Small intestine (tissue), 7 donors: ENCODE data around the gene C9. TPM values are rescaled to one million over a fixed set of nuclear protein-coding genes. Genes with fewer than 3 reads are reported as not detected.

Experiments used
- DNase-seq, 2 donors: peaks; one replicate each; pipeline versions ENCODE4 v3.0.0 to v3.0.0-alpha.2; 2013
- FAIRE-seq: peaks from 2 replicates; lab custom pipeline; 2012; peaks lifted over from hg19 to GRCh38; lab: Jason Lieb, UNC
- H3K27ac ChIP-seq, 3 donors: one replicate each; pipeline ENCODE4 v1.5.1; 2013; ENCODE audit warnings: low read length in 2 of 3, mild to moderate bottlenecking in 2 of 3, control low read depth in 1 of 3, inconsistent platforms in 1 of 3, low read depth in 1 of 3, moderate library complexity in 1 of 3
- H3K27me3 ChIP-seq, 3 donors: one replicate each; pipeline ENCODE4 v1.6.1; 2013; ENCODE audit warnings: low read length in 3 of 3, inconsistent platforms in 1 of 3; ENCODE audit not compliant: control insufficient read depth in 3 of 3, insufficient read depth in 3 of 3
- H3K36me3 ChIP-seq, 3 donors: one replicate each; pipeline ENCODE4 v1.6.1; 2013; ENCODE audit warnings: low read length in 3 of 3, inconsistent platforms in 1 of 3, low read depth in 1 of 3, mild to moderate bottlenecking in 1 of 3, moderate library complexity in 1 of 3; ENCODE audit not compliant: control insufficient read depth in 3 of 3, insufficient read depth in 2 of 3
- H3K4me1 ChIP-seq, 3 donors: one replicate each; pipeline ENCODE4 v1.6.1; 2013; ENCODE audit warnings: low read length in 2 of 3, inconsistent platforms in 1 of 3, low read depth in 1 of 3, mild to moderate bottlenecking in 1 of 3, moderate library complexity in 1 of 3; ENCODE audit not compliant: control insufficient read depth in 3 of 3, insufficient read depth in 2 of 3
- H3K4me3 ChIP-seq, 3 donors: one replicate each; pipeline ENCODE4 v1.5.1; 2013; ENCODE audit warnings: low read length in 3 of 3, control low read depth in 1 of 3, inconsistent platforms in 1 of 3, low read depth in 1 of 3, mild to moderate bottlenecking in 1 of 3, moderate library complexity in 1 of 3
- H3K9me3 ChIP-seq, 2 donors: one replicate each; pipeline ENCODE4 v1.6.1; 2013; ENCODE audit warnings: low read depth in 1 of 2, low read length in 1 of 2; ENCODE audit not compliant: control insufficient read depth in 2 of 2, insufficient read depth in 1 of 2
- WGBS, 3 donors: extraction: QIAGEN DNeasy Blood & Tissue Kit; methylation state at CpG; one replicate each; pipeline ENCODE4 v1.1.7; 2013; 5-methylcytosine and 5-hydroxymethylcytosine counted together
- polyA plus RNA-seq, 4 donors: library from polyadenylated mRNA; stranded (reverse) in 3 of 4; unstranded in 1 of 4; fragments of 200-250 nt in 3 of 4; fragments of 120-200 nt in 1 of 4; gene quantifications; one replicate each; pipeline versions ENCODE4 v1.2.1 to v1.2.3, GENCODE V29; 2013
- donor health status: healthy with polysubstance abuse.
- donor health status: control.
- donor health status: control.
- donor health status: Bipolar disorder and iron deficiency.
- donor health status: healthy.

C9 gene
- polyA plus RNA-seq, 4 donors: 0.06 TPM; not detected in 3

DNA sequence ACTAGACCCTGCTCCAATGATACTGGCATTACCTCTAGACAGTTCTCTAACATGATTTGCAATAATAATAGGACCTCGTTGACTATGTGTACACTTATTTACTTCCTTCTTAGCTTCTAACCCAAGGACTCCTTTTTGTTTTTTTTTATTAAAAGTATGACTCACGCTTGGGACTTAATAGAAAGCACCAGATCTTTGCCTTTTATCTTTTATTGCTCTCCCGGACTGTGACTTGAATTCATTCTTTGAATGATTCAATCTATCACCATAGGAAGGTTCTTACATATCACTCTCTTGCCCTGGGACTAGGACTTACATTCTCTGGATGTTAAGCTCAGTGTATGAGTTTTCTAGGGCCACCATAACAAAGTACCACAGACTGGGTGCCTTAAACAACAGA, 9.0 kb downstream of the C9 start:
- H3K36me3 ChIP-seq: no peaks in the 10 kb centered on the region
- H3K4me3 ChIP-seq: no peak overlapping the region
- no peak overlapping the region for H3K27ac ChIP-seq
- FAIRE-seq (no peak), DNase-seq (no peak)
- H3K9me3 ChIP-seq: peaks cover 0 to 11% of the 10 kb centered on the region in 2 donors
- H3K27me3 ChIP-seq: no peaks in the 10 kb centered on the region
- 6 to 34% (median 14%) methylated on average over 3 of the region's 3 CpGs for WGBS, 3 donors
- H3K4me1 ChIP-seq: no peaks in the 10 kb centered on the region

DNA sequence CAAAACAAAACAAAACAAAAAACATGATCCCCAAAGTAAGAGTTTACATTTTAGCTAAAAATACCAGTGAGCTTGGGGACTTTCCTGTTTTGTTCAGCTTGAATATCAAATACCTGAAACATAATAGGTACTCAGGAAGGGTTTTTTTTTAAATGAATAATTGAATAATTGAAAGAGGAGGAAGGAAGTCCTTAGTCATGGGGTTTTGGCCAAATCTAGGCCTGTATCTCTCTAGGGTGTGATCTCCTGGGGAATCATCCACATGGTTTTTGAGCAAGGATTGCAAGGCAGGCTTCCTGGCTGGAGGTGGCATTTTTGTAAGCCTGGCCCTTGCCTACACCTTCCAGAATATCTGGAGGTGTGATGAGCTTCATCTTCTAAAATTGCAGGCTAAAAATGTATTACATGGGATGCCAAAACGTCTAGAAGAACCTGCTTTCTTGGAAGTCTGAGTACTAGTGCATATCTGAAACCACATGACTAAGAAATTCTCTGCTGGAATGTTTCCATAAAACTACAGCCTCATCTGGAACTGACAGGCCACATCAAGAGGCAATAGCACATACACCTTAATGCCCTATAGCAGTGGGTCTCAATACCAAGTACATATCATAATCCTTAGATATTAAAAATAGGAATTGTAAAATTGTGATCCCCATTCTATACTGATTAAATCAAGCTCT, 10.4 kb downstream of the C9 start:
- no peaks in the 10 kb centered on the region for H3K27me3 ChIP-seq
- no peak for DNase-seq
- no peaks in the 10 kb centered on the region for H3K36me3 ChIP-seq
- no peak for FAIRE-seq
- WGBS, 3 donors: 54 to 62% (median 57%) methylated on average over 1 of the region's 1 CpG
- no peak overlapping the region for H3K27ac ChIP-seq
- H3K4me3 ChIP-seq: no peak overlapping the region
- H3K9me3 ChIP-seq: peaks cover 0 to 11% of the 10 kb centered on the region in 2 donors
- H3K4me1 ChIP-seq: no peaks in the 10 kb centered on the region

DNA sequence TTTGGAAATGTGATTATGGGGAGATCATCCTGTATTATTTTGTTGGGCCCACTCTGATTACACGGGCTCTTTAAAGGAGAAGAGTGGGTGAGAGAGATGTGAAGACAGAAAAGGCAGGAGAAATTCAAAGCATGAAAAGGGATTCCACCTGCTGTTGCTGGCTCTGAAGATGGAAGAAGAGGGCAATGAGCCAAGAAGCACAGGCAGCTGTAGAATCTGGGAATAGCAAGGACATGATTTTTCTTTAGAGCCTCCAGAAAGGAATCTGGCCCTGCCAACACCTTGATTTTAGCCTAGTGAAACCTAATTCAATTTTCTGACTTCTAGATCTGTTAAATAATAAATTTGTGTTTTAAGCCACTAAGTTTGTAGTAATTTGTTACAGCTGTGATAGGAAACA, 11.3 kb downstream of the C9 start:
- no peak for DNase-seq
- FAIRE-seq: no peak
- 72 to 92% (median 88%) methylated on average over 1 of the region's 1 CpG for WGBS, 3 donors
- Histone ChIP-seq H3K36me3 (no peaks in the 10 kb centered on the region), H3K4me3 (no peak overlapping the region), H3K9me3 (peaks cover 0 to 11% of the 10 kb centered on the region in 2 donors), H3K27ac (no peak overlapping the region), H3K4me1 (no peaks in the 10 kb centered on the region), H3K27me3 (no peaks in the 10 kb centered on the region)

DNA sequence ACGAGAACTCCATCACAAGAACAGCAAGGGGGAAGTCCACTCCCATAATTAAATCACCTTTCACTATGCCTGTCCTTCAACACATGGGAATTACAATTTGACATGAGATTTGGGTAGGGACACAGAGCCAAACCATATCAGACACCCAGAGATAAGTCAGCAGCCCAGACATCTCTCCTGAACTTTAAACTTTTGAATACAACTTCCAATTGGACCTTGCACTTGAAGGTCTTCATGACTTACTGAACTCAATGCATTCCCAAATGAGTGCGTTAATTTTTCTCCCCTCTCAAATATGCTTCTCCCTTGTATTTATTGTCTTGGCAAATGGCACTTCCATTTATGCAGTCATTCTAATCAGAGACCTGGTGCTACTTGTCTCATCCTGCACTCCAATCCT, 12.1 kb downstream of the C9 start:
- no peaks in the 10 kb centered on the region for H3K36me3 ChIP-seq
- no peaks in the 10 kb centered on the region for H3K27me3 ChIP-seq
- no peak overlapping the region for H3K27ac ChIP-seq
- FAIRE-seq (no peak), DNase-seq (no peak)
- no peak overlapping the region for H3K4me3 ChIP-seq
- H3K4me1 ChIP-seq: no peaks in the 10 kb centered on the region
- peaks cover 0 to 11% of the 10 kb centered on the region in 2 donors for H3K9me3 ChIP-seq
- 64 to 86% (median 75%) methylated on average over 2 of the region's 2 CpGs for WGBS, 3 donors

DNA sequence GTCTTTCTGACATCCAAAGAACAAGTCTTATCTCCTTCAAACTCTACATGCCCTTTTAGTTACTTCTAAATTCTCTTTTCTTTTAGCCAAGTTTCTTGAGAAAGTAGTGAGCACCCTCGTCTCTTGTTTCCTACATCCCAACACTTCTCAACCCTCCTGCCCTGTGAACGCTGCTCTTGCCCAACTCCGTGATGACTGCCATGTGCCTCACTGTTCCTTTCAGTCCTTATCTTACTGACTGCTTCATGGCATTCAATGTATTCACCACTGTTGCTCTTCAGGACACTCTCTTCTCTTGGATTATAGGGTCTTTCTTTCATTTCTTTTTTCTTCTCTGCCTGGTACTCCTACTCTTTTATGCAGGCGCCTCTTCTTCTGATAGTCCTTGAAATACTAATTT, 14.8 kb downstream of the C9 start:
- Histone ChIP-seq H3K4me3 (no peak overlapping the region), H3K27ac (no peak overlapping the region), H3K27me3 (no peaks in the 10 kb centered on the region), H3K9me3 (peaks cover 0 to 11% of the 10 kb centered on the region in 2 donors), H3K4me1 (no peaks in the 10 kb centered on the region), H3K36me3 (no peaks in the 10 kb centered on the region)
- DNase-seq (no peak), FAIRE-seq (no peak)
- WGBS, 3 donors: 81 to 89% (median 88%) methylated on average over 4 of the region's 4 CpGs

DNA sequence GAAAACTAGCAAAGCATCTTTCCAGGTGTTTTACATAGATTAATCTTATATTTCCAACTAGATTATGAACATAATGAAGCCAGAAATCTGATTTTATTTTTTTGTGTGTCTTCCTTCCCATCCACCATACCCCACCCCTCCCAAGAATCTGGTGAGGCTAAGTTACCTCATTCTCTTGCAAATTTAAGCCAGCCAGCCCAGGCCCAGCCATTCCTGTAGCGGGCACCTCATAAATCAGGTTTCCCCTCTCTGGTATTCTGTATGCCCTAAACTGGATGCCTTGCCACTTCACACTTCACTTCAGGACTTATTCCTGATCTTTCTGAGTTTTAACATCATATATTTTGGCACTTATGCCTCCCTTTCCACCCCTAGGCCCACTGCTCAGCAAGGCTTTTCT, 21.8 kb downstream of the C9 start:
- Histone ChIP-seq H3K4me1 (no peaks in the 10 kb centered on the region), H3K36me3 (no peaks in the 10 kb centered on the region), H3K27ac (no peak overlapping the region), H3K4me3 (no peak overlapping the region), H3K9me3 (no peaks in the 10 kb centered on the region), H3K27me3 (no peaks in the 10 kb centered on the region)
- WGBS, 3 donors: 96 to 100% (median 96%) methylated on average over 1 of the region's 1 CpG
- DNase-seq: no peak
- FAIRE-seq: no peak

DNA sequence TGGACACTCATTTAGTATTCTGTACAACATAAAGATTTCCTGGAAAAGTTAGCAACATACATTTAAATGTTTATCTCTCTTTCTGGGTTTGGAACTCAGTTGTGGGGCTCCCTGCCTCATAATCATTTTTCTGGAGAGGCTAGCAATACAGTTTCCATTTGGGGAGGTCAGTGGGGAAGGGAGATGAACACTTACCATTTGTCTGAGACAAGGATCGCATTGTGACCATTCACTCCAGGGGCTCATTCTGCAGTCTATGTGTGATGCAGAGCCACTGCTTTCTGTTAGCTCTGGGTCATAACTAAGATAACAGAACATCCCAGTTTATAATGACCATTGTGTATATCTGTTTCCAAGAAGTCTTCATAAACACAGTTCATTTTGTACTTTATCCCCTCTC, 22.4 kb downstream of the C9 start:
- H3K36me3 ChIP-seq: no peaks in the 10 kb centered on the region
- FAIRE-seq: no peak
- 75 to 87% (median 77%) methylated on average over 1 of the region's 1 CpG for WGBS, 3 donors
- no peak overlapping the region for H3K27ac ChIP-seq
- no peak overlapping the region for H3K4me3 ChIP-seq
- H3K27me3 ChIP-seq: no peaks in the 10 kb centered on the region
- no peaks in the 10 kb centered on the region for H3K4me1 ChIP-seq
- H3K9me3 ChIP-seq: no peaks in the 10 kb centered on the region
- DNase-seq: no peak

DNA sequence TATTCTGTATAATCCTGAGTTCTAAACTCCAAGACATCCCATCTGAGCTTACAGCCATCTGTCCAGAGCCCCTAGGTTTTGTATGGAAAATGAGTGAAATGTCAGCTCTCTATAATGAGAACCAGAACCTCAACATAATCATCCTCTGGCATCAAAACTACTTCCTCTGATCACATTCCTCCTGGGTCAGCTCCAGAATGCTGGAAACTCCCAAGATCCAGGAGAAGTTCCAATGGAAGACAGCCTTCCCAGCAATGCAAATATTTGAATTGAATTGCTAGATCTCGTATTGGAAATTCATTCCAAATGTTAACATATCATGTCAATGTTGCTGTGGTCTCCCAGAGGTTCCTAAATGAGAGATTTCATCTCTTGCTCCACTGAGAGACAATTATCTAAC, 23.8 kb downstream of the C9 start:
- Histone ChIP-seq H3K4me3 (no peak overlapping the region), H3K4me1 (no peaks in the 10 kb centered on the region), H3K27ac (no peak overlapping the region), H3K9me3 (no peaks in the 10 kb centered on the region), H3K27me3 (no peaks in the 10 kb centered on the region), H3K36me3 (no peaks in the 10 kb centered on the region)
- FAIRE-seq (no peak), DNase-seq (no peak)
- WGBS, 3 donors: 26 to 66% (median 48%) methylated on average over 1 of the region's 1 CpG
